Measurements from ENCODE around the gene GORASP1.

- TF ChIP-seq CTCF (optimal IDR thresholded peaks at IDR 0.05 in 1 of 3, IDR thresholded peaks at IDR 0.05 in 1 of 3, conservative IDR thresholded peaks at IDR 0.05 in 1 of 3; ENCODE audit: extremely low read depth in 1 of 3, insufficient read depth in 2 of 3, low read length in 3 of 3) (no peak), EZH2 (IDR thresholded peaks at IDR 0.05; ENCODE audit: low read length) (no peak)
Observed at GRCh38 chr3:39110041-39110639, 2.7 kb upstream of the GORASP1 start.

Data from keratinocyte (primary cell).